ENCODE measurements around the gene PARK7.

PARK7 gene

GRCh38 chr1:8011016-8011415 lies 49.5 kb downstream of the PARK7 start:
- DNase-seq = no peak

GRCh38 chr1:8011923-8012858 lies 50.7 kb downstream of the PARK7 start:
- DNase-seq = no peak

- no peak for DNase-seq
These were observed 51.4 kb downstream of the PARK7 start for GRCh38 chr1:8012955-8013354.

- DNase-seq = no peak
These were observed 51.9 kb downstream of the PARK7 start for GRCh38 chr1:8013399-8013798.

GRCh38 chr1:8013800-8014199 lies 52.3 kb downstream of the PARK7 start:
- DNase-seq = no peak

GRCh38 chr1:8014381-8014988 lies 53.0 kb downstream of the PARK7 start:
- DNase-seq = no peak

GRCh38 chr1:8015036-8015808 lies 53.7 kb downstream of the PARK7 start:
- peak; percentile 29 for DNase-seq

GRCh38 chr1:8015809-8016165 lies 54.3 kb downstream of the PARK7 start:
- DNase-seq = no peak

- DNase-seq = no peak
These were observed 54.8 kb downstream of the PARK7 start for GRCh38 chr1:8016210-8016894.

- DNase-seq = no peak
These were observed 55.4 kb downstream of the PARK7 start for GRCh38 chr1:8016895-8017241.

- DNase-seq = no peak
These were observed 56.1 kb downstream of the PARK7 start for GRCh38 chr1:8017495-8018197.

GRCh38 chr1:8018492-8019228 lies 57.1 kb downstream of the PARK7 start:
- DNase-seq = no peak

GRCh38 chr1:8019229-8019620 lies 57.7 kb downstream of the PARK7 start:
- DNase-seq = no peak

- no peak for DNase-seq
These were observed 58.5 kb downstream of the PARK7 start for GRCh38 chr1:8020032-8020431.

GRCh38 chr1:8021676-8022266 lies 60.3 kb downstream of the PARK7 start:
- no peak for DNase-seq

GRCh38 chr1:8022395-8023286 lies 61.1 kb downstream of the PARK7 start:
- DNase-seq = no peak

- DNase-seq = no peak
These were observed 61.9 kb downstream of the PARK7 start for GRCh38 chr1:8023287-8023994.

GRCh38 chr1:8023995-8024313 lies 62.4 kb downstream of the PARK7 start:
- DNase-seq = no peak

- DNase-seq = no peak
These were observed 62.8 kb downstream of the PARK7 start for GRCh38 chr1:8024329-8024728.
